Esophagus squamous epithelium (tissue), 4 donors: ENCODE data around the gene DAAM1.

Source experiments
- CTCF ChIP-seq, 6 experiments: fragments of 450-650 bp in 4 of 6; fragments of 200-600 bp in 2 of 6; sonication (generic) in 2 of 6; IDR thresholded peaks; one replicate each; pipeline ENCODE4 v1.5.1; 2016 to 2019; ENCODE audit warnings: antibody characterized with exemption in 6 of 6, mild to moderate bottlenecking in 4 of 6, moderate library complexity in 4 of 6
- POLR2A ChIP-seq, 4 donors: fragments of 450-650 bp; IDR thresholded peaks; one replicate each; pipeline ENCODE4 v1.6.1; 2017; ENCODE audit warnings: antibody characterized with exemption in 4 of 4, mild to moderate bottlenecking in 4 of 4, moderate library complexity in 3 of 4

DNA sequence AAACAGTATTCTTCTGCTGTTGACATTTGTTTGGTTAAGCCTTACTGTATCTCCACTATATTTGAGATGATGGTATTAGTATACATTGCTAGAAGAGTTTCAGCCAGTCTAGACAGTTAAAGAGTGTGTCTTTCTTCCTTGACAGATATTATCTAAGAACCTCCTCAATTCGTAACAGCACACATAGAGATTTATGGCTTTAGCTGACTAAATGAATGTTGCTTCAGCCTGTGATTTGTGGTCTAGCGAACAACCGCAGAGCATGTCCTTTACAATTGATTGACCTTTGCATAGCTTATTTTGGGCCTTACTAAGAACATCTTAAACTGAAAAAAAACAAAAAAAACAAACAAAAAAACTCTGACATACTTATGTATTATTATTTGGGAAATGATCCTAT lies 122.2 kb downstream of the DAAM1 start:
- no peak for TF ChIP-seq CTCF (IDR thresholded peaks at IDR 0.05)
- TF ChIP-seq POLR2A (IDR thresholded peaks at IDR 0.05), result no peak
